OCI-LY7 (cell line): ENCODE measurements around the gene EMC8. TPM values are rescaled to one million over a fixed set of nuclear protein-coding genes. Genes with fewer than 3 reads are reported as not detected.

Experiments
- BruUV-seq: library from RNA; stranded (reverse); fragments of 400-500 nt; replicated peaks from 2 replicates; lab custom pipeline; 2021; lab: Mats Ljungman, UMichigan
- CTCF ChIA-PET: fragments of 300-600 bp; sonication (Branson Sonifier 250); formaldehyde crosslinking; loops from one replicate; lab custom pipeline; 2022; ENCODE audit warnings: antibody characterized with exemption; ENCODE audit not compliant: unreplicated experiment; lab: Charles Lee
- POLR2A ChIA-PET: fragments of 300-600 bp; sonication (Branson Sonifier 250); formaldehyde crosslinking; loops from one replicate; lab custom pipeline; 2022; ENCODE audit warnings: antibody characterized with exemption; lab: Charles Lee
- DNase-seq: peaks from one replicate; pipeline ENCODE4 v3.0.0-alpha.2; 2015; ENCODE audit warnings: low spot score
- H2AFZ ChIP-seq: fragments of 200-600 bp; sonication (generic), shearing (Covaris generic); 2 replicates; pipeline ENCODE4 v1.6.1; 2014; ENCODE audit warnings: mild to moderate bottlenecking, antibody characterized with exemption, low read length, moderate library complexity
- H3K27ac ChIP-seq: fragments of 200-600 bp; sonication (generic); 2 replicates; pipeline ENCODE4 v1.5.1; 2014; ENCODE audit warnings: mixed run types, low read depth, mild to moderate bottlenecking, moderate library complexity, low read length, inconsistent platforms; ENCODE audit not compliant: poor library complexity, severe bottlenecking
- H3K36me3 ChIP-seq: fragments of 200-600 bp; sonication (generic); 2 replicates; pipeline ENCODE4 v1.6.1; 2014; ENCODE audit warnings: mild to moderate bottlenecking, antibody characterized with exemption, low read length, moderate library complexity, mixed read lengths; ENCODE audit not compliant: insufficient read depth
- H3K4me1 ChIP-seq: fragments of 200-600 bp; sonication (generic); 2 replicates; pipeline ENCODE4 v1.5.1; 2014; ENCODE audit warnings: mild to moderate bottlenecking, low read length; ENCODE audit not compliant: insufficient read depth, poor library complexity, severe bottlenecking
- H3K4me2 ChIP-seq: fragments of 200-600 bp; sonication (generic); 2 replicates; pipeline ENCODE4 v1.6.1; 2014; ENCODE audit warnings: mild to moderate bottlenecking, low read length
- H3K4me3 ChIP-seq: fragments of 200-600 bp; sonication (generic); 2 replicates; pipeline ENCODE4 v1.5.1; 2014; ENCODE audit warnings: mild to moderate bottlenecking, low read depth, low read length; ENCODE audit not compliant: poor library complexity, severe bottlenecking
- H3K79me2 ChIP-seq: fragments of 200-600 bp; sonication (generic); 2 replicates; pipeline ENCODE4 v1.6.1; 2016; ENCODE audit warnings: low read depth, mild to moderate bottlenecking, low read length, moderate library complexity, mixed read lengths; ENCODE audit not compliant: insufficient read depth
- H3K9me2 ChIP-seq: fragments of 200-600 bp; sonication (generic); 2 replicates; pipeline ENCODE4 v1.6.1; 2016; ENCODE audit warnings: mild to moderate bottlenecking, low read length, mixed read lengths; ENCODE audit not compliant: insufficient read depth
- H3K9me3 ChIP-seq: fragments of 200-600 bp; sonication (generic); 2 replicates; pipeline ENCODE4 v1.6.1; 2014; ENCODE audit warnings: mild to moderate bottlenecking, mixed run types, low read length, mixed read lengths
- H4K20me1 ChIP-seq: fragments of 200-600 bp; sonication (generic); 2 replicates; pipeline ENCODE4 v1.6.1; 2014; ENCODE audit warnings: mild to moderate bottlenecking, antibody characterized with exemption, low read length, moderate library complexity, mixed read lengths; ENCODE audit not compliant: insufficient read depth
- CTCF ChIP-seq: fragments of 200-600 bp; sonication (generic); conservative IDR thresholded peaks from 2 replicates; pipeline ENCODE4 v1.5.1; 2014; ENCODE audit warnings: mild to moderate bottlenecking, antibody characterized with exemption, low read length, moderate library complexity, mixed read lengths
- EZH2phosphoT487 ChIP-seq: fragments of 200-600 bp; sonication (generic); IDR thresholded peaks from 2 replicates; pipeline ENCODE4 v1.6.1; 2018; ENCODE audit warnings: low read depth, borderline replicate concordance, mild to moderate bottlenecking, mixed run types, antibody characterized with exemption, low read length, moderate library complexity, mixed read lengths
- intact Hi-C: fragments of 100-400 bp; cut with micrococcal nuclease; formaldehyde crosslinking; loops from one replicate; pipeline ENCODE4 v1.10.0; 2022; ENCODE audit not compliant: unreplicated experiment
- total RNA-seq, 2 experiments: library from RNA; depleted of rRNA in 1 of 2; stranded (reverse); fragments of >200 nt in 1 of 2; shearing (Covaris generic) in 1 of 2; gene quantifications; 2 replicates each; pipeline ENCODE4 v1.2.3, GENCODE V29; 2014 to 2022

Gene EMC8
- total RNA-seq, 2 experiments from 2014 or later, result 47.5 to 54.0 TPM

GRCh38 chr16:85735946-85736345 lies 63.4 kb downstream of the EMC8 start:
- Histone ChIP-seq H4K20me1 (no peaks in the 10 kb centered on the region), H3K4me2 (peak overlapping the region; percentile 59), H3K4me3 (no peak overlapping the region), H3K9me2 (no peaks in the 10 kb centered on the region), H3K27ac (peak overlapping the region; percentile 60), H3K4me1 (peaks cover 31% of the 10 kb centered on the region), H3K9me3 (no peaks in the 10 kb centered on the region), H3K79me2 (no peaks in the 10 kb centered on the region), H3K36me3 (no peaks in the 10 kb centered on the region), H2AFZ (peak overlapping the region; percentile 85; the same call in 1 of the 2 replicates)
- ChIA-PET CTCF (interaction anchor here (0.6 to 1.0 kb wide), 3 partner anchors 21 to 316 kb away, joined by 3 to 4 read pairs (median 4); no protein-coding TSS in a partner anchor), POLR2A (interaction anchor here (1.0 to 2.3 kb wide), 4 partner anchors 11 to 23 kb away, joined by 3 to 9 read pairs (median 7); no protein-coding TSS in a partner anchor)
- TF ChIP-seq CTCF (no peak), EZH2phosphoT487 (no peak)
- DNase-seq, result no peak
- intact Hi-C loops, result loop anchor here (1.0 kb wide), 1 partner anchor 20 kb away; no protein-coding TSS in a partner anchor
- BruUV-seq, result no TSS peak

- TF ChIP-seq CTCF, result no peak
- TF ChIP-seq EZH2phosphoT487, result no peak
- Histone ChIP-seq H2AFZ (peak overlapping the region; percentile 85), H3K79me2 (no peaks in the 10 kb centered on the region), H3K4me3 (peak overlapping the region; percentile 20), H3K9me2 (no peaks in the 10 kb centered on the region), H3K4me2 (peak overlapping the region; percentile 59), H3K27ac (peak overlapping the region; percentile 60), H3K9me3 (no peaks in the 10 kb centered on the region), H3K36me3 (no peaks in the 10 kb centered on the region), H4K20me1 (no peaks in the 10 kb centered on the region), H3K4me1 (peaks cover 31% of the 10 kb centered on the region)
- intact Hi-C loops, result loop anchor here (1.0 kb wide), 1 partner anchor 21 kb away; no protein-coding TSS in a partner anchor
- DNase-seq, result peak; percentile 88
- ChIA-PET CTCF (interaction anchor here (0.6 kb wide), 1 partner anchor 12 kb away, joined by 4 read pairs; no protein-coding TSS in a partner anchor), POLR2A (interaction anchor here (1.0 to 2.3 kb wide), 3 partner anchors 19 to 24 kb away, joined by 3 to 9 read pairs (median 5); no protein-coding TSS in a partner anchor)
- no TSS peak for BruUV-seq
Measured at GRCh38 chr16:85735225-85735635, 64.1 kb downstream of the EMC8 start.
